Measurements from ENCODE around the gene TMEM53.

Gene TMEM53

DNA sequence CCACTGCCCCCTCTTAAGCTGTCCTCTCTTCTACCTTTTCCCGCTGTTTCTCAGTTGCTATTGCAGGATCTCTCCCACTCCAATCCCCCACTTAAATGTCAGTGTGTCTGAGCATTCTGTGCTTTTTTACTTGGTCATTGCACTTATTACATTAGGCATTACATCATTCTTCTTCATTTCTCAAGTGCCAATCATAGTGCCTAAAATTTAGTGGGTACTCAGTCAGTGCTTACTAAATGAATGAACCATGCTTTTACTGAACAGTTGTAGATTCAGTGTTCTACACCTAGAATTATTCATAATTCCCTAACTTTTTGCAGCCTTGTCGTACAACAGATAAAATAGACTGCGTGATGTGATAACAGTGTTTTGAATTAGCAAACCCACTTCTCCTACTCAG lies 19.6 kb upstream of the TMEM53 start:
- no peak for DNase-seq (ENCODE audit: low read depth, low spot score)
- TF ChIP-seq POLR2AphosphoS5 (IDR thresholded peaks at IDR 0.05; ENCODE audit: borderline replicate concordance, low read depth, low read length) (no peak), FOXP2 (optimal IDR thresholded peaks at IDR 0.05; ENCODE audit: control extremely low read depth, extremely low read length, insufficient read depth) (no peak), EZH2 (IDR thresholded peaks at IDR 0.05) (no peak)
- H3K9me3 ChIP-seq (ENCODE audit: low read depth, low read length): no peaks in the 10 kb centered on the region
- no peak overlapping the region for H3K9ac ChIP-seq (ENCODE audit: insufficient read length)
- H3K27ac ChIP-seq: no peak overlapping the region
- H3K4me3 ChIP-seq: no peak overlapping the region
- H3K36me3 ChIP-seq (ENCODE audit: insufficient read depth, low read length): no peaks in the 10 kb centered on the region

DNA sequence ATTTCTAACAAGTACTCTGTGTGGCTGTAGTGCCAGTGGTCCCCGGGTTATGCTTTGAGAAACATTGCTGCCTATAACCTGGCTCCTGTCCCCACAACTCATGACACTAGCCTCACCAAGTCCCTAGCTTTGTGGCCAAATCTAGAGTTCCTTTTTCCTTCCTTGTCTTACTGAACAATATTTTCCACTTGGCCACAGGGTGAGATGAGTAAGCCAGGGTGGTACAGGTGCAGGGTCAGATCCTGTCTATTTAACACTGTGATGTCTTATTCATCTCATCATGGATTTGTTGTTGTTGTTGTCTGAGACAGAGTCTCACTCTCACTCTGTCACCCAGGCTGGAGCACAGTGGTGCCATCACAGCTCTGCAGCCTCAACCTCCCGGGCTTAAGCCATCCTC lies 18.9 kb upstream of the TMEM53 start:
- DNase-seq (ENCODE audit: low read depth, low spot score): no peak
- H3K9ac ChIP-seq (ENCODE audit: insufficient read length): no peak overlapping the region
- H3K4me3 ChIP-seq: no peak overlapping the region
- no peaks in the 10 kb centered on the region for H3K36me3 ChIP-seq (ENCODE audit: insufficient read depth, low read length)
- H3K27ac ChIP-seq: no peak overlapping the region
- TF ChIP-seq POLR2AphosphoS5 (IDR thresholded peaks at IDR 0.05; ENCODE audit: borderline replicate concordance, low read depth, low read length): no peak
- no peak for TF ChIP-seq EZH2 (IDR thresholded peaks at IDR 0.05)
- no peak for TF ChIP-seq FOXP2 (optimal IDR thresholded peaks at IDR 0.05; ENCODE audit: control extremely low read depth, extremely low read length, insufficient read depth)
- no peaks in the 10 kb centered on the region for H3K9me3 ChIP-seq (ENCODE audit: low read depth, low read length)

DNA sequence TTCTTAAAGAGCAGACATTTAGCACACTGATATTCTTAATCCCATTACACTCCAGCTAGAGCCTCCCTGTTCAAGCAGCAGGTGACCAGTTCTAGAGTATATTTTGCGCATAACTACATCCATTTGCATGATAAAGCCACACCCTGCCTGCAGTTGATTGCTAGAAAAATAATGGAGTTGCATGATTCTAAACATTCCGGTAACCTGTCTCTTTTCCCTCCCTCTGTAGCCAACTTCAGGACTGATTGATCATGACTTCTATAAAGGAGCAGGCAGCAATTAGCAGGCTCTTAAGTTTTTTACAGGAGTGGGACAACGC lies 15.1 kb upstream of the TMEM53 start:
- TF ChIP-seq FOXP2 (optimal IDR thresholded peaks at IDR 0.05; ENCODE audit: control extremely low read depth, extremely low read length, insufficient read depth) (no peak), POLR2AphosphoS5 (IDR thresholded peaks at IDR 0.05; ENCODE audit: borderline replicate concordance, low read depth, low read length) (no peak), EZH2 (IDR thresholded peaks at IDR 0.05) (no peak)
- H3K9ac ChIP-seq (ENCODE audit: insufficient read length): no peak overlapping the region
- no peaks in the 10 kb centered on the region for H3K36me3 ChIP-seq (ENCODE audit: insufficient read depth, low read length)
- no peak overlapping the region for H3K4me3 ChIP-seq
- H3K27ac ChIP-seq: no peak overlapping the region
- no peaks in the 10 kb centered on the region for H3K9me3 ChIP-seq (ENCODE audit: low read depth, low read length)
- DNase-seq (ENCODE audit: low read depth, low spot score): no peak

DNA sequence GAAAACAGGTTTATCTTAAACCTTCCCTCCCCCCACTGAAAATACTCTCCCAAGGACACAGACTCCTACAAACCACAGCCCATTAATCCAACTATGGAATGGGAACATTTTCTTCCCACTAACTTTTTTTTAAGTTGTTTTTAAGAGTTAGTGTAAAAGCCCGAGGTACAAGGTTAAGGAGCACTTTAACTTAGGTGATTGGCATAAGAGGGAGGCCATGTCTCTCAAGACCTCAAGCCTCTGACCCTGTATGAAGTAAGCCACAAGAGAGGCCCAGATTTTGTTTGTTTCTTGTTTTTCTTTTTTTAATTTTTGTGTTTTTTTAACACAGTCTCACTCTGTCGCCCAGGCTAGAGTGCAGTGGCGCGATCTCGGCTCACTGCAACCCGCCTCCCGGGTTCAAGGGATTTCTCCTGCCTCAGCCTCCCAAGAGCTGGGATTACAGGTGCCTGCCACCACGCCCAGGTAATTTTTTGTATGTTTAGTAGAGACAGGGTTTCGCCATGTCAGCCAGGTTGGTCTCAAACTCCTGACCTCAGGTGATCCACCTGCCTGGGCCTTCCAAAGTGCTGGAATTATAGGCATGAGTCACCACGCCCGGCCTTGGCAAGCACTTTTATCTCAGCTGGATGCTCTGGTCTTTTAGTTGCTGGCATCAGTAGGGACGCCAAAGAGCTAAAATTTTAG lies 14.6 kb upstream of the TMEM53 start:
- DNase-seq (ENCODE audit: low read depth, low spot score): no peak
- no peak for TF ChIP-seq POLR2AphosphoS5 (IDR thresholded peaks at IDR 0.05; ENCODE audit: borderline replicate concordance, low read depth, low read length)
- TF ChIP-seq FOXP2 (optimal IDR thresholded peaks at IDR 0.05; ENCODE audit: control extremely low read depth, extremely low read length, insufficient read depth): no peak
- no peak for TF ChIP-seq EZH2 (IDR thresholded peaks at IDR 0.05)
- Histone ChIP-seq H3K9me3 (ENCODE audit: low read depth, low read length) (no peaks in the 10 kb centered on the region), H3K36me3 (ENCODE audit: insufficient read depth, low read length) (no peaks in the 10 kb centered on the region), H3K4me3 (no peak overlapping the region), H3K9ac (ENCODE audit: insufficient read length) (no peak overlapping the region), H3K27ac (no peak overlapping the region)

DNA sequence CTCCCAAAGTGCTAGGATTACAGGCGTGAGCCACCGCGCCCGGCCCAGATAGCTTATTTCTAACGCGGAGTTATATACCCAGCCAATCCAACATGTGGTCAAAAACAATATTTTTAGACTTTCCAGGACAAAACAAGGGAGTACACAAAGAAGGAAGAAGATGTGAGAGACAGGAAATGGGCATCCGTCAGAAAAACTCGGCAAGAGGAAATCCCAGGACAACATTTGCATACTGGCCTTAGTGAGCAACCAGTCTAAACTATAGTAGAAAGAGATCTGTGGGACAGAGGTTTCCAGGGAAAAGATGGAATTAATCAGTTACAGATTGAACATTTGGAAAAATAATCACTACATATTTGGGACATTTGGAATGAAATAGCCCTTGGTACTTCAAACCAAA lies 11.6 kb upstream of the TMEM53 start:
- H3K27ac ChIP-seq: no peak overlapping the region
- TF ChIP-seq POLR2AphosphoS5 (IDR thresholded peaks at IDR 0.05; ENCODE audit: borderline replicate concordance, low read depth, low read length): no peak
- TF ChIP-seq EZH2 (IDR thresholded peaks at IDR 0.05): no peak
- no peak for TF ChIP-seq FOXP2 (optimal IDR thresholded peaks at IDR 0.05; ENCODE audit: control extremely low read depth, extremely low read length, insufficient read depth)
- H3K36me3 ChIP-seq (ENCODE audit: insufficient read depth, low read length): no peaks in the 10 kb centered on the region
- H3K9ac ChIP-seq (ENCODE audit: insufficient read length): no peak overlapping the region
- DNase-seq (ENCODE audit: low read depth, low spot score): no peak
- no peak overlapping the region for H3K4me3 ChIP-seq
- no peaks in the 10 kb centered on the region for H3K9me3 ChIP-seq (ENCODE audit: low read depth, low read length)

DNA sequence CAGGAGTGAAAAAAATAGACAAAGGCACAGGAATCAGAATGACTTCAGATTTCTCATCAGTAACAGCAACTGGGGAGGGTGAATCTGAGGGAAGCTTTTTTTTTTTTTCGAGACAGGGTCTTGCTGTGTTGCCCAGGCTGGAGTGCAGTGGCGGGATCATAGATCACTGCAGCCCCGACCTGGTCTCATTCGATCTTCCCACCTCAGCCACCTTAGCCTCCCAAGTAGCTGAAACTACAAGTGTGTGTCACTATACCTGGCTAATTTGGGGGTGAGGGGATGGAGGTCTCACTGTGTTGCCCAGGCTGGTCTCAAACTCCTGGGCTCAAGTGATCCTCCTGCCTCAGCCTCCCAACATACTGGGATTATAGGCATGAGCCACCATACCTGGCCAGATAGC lies 10.9 kb upstream of the TMEM53 start:
- H3K9ac ChIP-seq (ENCODE audit: insufficient read length): no peak overlapping the region
- no peak overlapping the region for H3K4me3 ChIP-seq
- DNase-seq (ENCODE audit: low read depth, low spot score): no peak
- H3K27ac ChIP-seq: no peak overlapping the region
- TF ChIP-seq POLR2AphosphoS5 (IDR thresholded peaks at IDR 0.05; ENCODE audit: borderline replicate concordance, low read depth, low read length) (no peak), EZH2 (IDR thresholded peaks at IDR 0.05) (no peak), FOXP2 (optimal IDR thresholded peaks at IDR 0.05; ENCODE audit: control extremely low read depth, extremely low read length, insufficient read depth) (no peak)
- H3K9me3 ChIP-seq (ENCODE audit: low read depth, low read length): no peaks in the 10 kb centered on the region
- no peaks in the 10 kb centered on the region for H3K36me3 ChIP-seq (ENCODE audit: insufficient read depth, low read length)

DNA sequence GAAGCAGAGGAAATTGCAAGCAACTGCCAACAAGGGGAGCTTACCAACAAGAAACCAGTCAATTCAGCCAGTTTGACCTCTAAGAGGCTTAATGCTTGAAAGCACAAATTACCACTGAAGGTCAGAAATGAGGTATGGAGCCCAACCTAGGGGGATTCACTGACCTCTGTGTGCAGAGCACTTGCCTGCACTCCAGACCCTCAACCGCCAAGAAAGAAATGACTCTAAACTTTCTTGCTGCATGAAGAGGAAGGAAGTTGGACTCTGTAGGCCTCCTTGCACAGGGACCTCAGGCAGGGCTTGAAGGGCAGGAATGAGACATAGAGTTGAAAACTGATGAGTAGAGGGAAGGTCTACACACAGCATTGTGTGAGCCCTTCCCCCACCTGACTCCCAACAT lies 10.2 kb upstream of the TMEM53 start:
- Histone ChIP-seq H3K9ac (ENCODE audit: insufficient read length) (no peak overlapping the region), H3K9me3 (ENCODE audit: low read depth, low read length) (no peaks in the 10 kb centered on the region), H3K4me3 (no peak overlapping the region), H3K36me3 (ENCODE audit: insufficient read depth, low read length) (no peaks in the 10 kb centered on the region), H3K27ac (no peak overlapping the region)
- TF ChIP-seq POLR2AphosphoS5 (IDR thresholded peaks at IDR 0.05; ENCODE audit: borderline replicate concordance, low read depth, low read length): no peak
- no peak for DNase-seq (ENCODE audit: low read depth, low spot score)

DNA sequence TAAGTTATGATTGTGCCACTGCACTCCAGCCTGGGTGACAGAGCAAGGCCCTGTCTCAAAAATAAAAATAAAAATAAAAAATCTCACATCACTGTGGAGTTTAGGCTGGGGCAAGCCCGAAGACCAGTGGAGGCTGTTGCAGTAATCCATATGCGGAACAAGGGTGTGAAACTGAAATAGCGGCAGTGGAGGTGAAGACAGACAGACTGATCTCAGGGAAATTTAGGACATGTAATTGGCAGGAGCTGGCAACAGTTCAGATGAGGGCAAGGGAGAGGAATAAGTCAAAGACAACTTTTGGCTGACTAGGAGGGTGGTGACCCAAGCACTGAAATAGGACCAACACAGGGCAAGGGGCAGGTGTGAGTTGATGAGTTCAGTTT lies 8.6 kb upstream of the TMEM53 start:
- no peak for DNase-seq (ENCODE audit: low read depth, low spot score)
- TF ChIP-seq FOXP2 (optimal IDR thresholded peaks at IDR 0.05; ENCODE audit: control extremely low read depth, extremely low read length, insufficient read depth) (no peak), POLR2AphosphoS5 (IDR thresholded peaks at IDR 0.05; ENCODE audit: borderline replicate concordance, low read depth, low read length) (no peak), EZH2 (IDR thresholded peaks at IDR 0.05) (no peak)

More for the DNA sequence above, 8.6 kb upstream of the TMEM53 start:
- no peak overlapping the region for H3K27ac ChIP-seq
- no peaks in the 10 kb centered on the region for H3K9me3 ChIP-seq (ENCODE audit: low read depth, low read length)
- no peak overlapping the region for H3K9ac ChIP-seq (ENCODE audit: insufficient read length)
- no peak overlapping the region for H3K4me3 ChIP-seq
- no peaks in the 10 kb centered on the region for H3K36me3 ChIP-seq (ENCODE audit: insufficient read depth, low read length)
